IPS-11a (cell line): Measurements from ENCODE around the gene TESMIN.

ENCODE experiments used
- H3K4me3 ChIP-seq: one replicate; pipeline ENCODE4 v1.5.1; 2013; ENCODE audit warnings: low read depth, low read length, control low read depth

TESMIN gene

GRCh38 chr11:68762481-68762880, 11.2 kb upstream of the TESMIN start:
- H3K4me3 ChIP-seq, result no peak overlapping the region

DNA sequence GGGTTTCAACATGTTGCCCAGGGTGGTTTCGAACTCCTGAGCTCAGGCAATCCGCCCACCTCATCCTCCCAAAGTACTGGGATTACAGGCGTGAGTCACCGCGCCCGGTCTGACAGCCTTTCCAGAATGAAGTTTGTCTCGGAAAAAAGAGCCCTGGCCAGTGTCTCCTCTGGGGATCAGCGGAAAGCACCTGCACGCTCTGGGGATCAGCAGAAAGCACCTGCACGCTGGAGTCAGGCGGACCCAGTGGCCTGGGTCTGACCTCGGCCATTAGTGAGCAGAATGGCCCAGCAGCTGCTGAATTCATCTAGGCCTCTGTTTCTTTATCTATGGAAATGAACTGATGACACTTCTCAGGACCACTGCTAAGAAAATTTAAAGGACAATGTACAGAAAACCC, 10.5 kb upstream of the TESMIN start:
- no peak overlapping the region for H3K4me3 ChIP-seq

GRCh38 chr11:68759991-68760390, 8.7 kb upstream of the TESMIN start:
- no peak overlapping the region for H3K4me3 ChIP-seq

DNA sequence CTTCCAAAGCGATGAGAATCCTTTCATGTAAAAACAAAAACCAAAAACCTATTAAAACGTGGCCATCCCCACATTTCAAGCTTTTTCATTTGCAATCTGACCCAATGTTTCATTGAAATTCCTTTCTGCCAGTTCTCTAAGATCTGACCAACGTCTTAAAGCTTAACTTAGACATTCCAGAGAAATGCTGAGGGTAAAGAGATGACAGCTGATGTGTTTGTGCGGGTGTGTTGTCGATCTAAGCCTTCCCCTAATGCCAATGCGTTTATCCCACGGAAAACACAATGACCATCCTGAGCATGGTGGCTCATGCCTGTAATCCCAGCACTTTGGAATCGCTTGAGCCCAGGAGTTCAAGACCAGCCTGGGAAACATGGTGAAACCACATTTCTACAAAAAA, 6.4 kb upstream of the TESMIN start:
- no peak overlapping the region for H3K4me3 ChIP-seq

DNA sequence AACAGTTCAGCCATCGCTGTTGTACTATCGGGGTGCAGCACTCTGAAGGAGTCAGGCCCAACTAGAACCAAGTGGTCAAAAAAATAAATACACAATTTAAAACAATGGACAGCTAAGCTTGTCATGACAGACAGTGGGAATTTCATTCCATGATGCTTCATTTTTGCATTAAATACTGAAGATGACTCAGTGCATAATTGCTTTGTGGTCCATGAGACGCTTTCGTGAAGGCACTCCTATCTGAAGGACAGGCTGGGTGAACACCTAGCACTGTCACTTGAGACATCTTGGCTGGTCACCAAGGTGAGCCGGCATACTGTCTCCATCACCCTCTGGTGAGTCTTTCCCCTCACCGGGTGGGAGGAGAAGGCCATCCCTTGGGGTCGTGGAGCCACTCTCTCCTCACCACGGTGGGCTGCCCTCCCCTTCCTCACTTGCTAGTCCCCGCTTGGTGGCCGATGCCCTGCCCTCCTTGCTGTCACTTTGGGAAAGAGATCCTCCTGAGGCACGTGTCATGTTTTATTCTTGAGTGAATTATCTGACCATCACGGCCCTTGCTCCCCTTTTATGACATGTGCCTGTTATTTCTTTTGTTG, 4.9 kb upstream of the TESMIN start:
- no peak overlapping the region for H3K4me3 ChIP-seq

- H3K4me3 ChIP-seq, result no peak overlapping the region
Measured at GRCh38 chr11:68753300-68753699, 2.0 kb upstream of the TESMIN start.

GRCh38 chr11:68751004-68751325, 355 bp downstream of the TESMIN start:
- peak overlapping the region; percentile 8 for H3K4me3 ChIP-seq

GRCh38 chr11:68750195-68751003, 921 bp downstream of the TESMIN start:
- H3K4me3 ChIP-seq, result peak overlapping the region; percentile 54

- peak overlapping the region; percentile 54 for H3K4me3 ChIP-seq
Measured at GRCh38 chr11:68749229-68750123, 1.8 kb downstream of the TESMIN start.

DNA sequence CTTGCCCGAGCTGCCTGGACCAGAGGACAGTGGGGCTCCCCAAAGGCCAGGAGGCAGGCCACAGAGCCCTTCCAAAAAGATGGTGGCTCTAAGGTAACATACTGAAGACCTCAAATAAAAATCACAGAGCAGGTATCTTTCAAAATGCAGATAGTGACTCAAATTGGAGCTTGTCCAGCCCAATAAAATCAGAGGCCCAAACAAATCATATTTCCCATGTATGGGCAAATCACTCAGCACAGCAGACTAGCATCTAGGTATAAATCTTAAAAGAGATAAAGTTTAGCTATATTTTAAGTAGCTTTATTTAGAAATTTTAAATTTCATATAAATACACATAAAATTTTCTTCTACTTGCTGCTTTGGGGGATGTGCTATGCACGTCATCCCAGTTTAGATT, 3.3 kb downstream of the TESMIN start:
- no peak overlapping the region for H3K4me3 ChIP-seq

DNA sequence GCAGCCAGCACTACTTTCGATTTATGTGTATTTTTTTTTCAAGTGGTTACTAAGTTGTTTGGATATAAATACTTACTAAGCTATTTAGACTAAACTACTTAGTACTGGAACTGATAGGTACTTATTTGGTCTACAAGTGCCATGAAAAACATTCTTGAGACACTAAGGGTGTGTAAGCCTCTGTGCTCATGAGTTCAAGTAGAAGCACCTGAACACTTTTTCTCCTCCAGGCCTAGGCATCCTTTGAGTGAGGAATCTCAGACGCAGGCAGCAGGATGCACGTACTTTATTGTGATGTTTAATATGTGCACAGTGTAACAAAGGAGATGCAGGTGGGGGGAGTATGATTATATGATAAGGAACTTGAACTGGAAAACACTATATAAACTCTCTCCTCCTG, 7.8 kb downstream of the TESMIN start:
- no peak overlapping the region for H3K4me3 ChIP-seq

DNA sequence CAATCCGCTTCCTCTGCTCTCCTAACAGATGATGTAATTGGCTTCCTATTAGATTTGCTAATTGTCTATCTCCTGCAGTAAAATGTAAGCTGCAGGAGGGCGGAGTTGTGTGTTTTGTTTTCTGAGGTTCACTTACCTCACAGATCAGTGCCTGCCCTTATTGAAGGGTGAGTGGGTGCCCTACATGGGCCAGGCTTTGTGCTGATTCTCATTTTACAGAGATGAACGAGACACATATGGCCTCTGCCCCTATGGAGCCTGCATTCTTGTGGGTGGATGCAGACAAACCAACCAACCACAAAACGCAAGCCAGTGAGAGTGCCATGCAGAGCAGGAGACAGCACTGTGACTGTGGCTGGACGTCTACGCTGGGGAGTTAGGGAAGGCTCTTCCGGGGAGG, 9.9 kb downstream of the TESMIN start:
- H3K4me3 ChIP-seq, result no peak overlapping the region

- H3K4me3 ChIP-seq, result no peak overlapping the region
Measured at GRCh38 chr11:68735646-68736045, 15.7 kb downstream of the TESMIN start.

GRCh38 chr11:68735125-68735524, 16.2 kb downstream of the TESMIN start:
- H3K4me3 ChIP-seq, result no peak overlapping the region

DNA sequence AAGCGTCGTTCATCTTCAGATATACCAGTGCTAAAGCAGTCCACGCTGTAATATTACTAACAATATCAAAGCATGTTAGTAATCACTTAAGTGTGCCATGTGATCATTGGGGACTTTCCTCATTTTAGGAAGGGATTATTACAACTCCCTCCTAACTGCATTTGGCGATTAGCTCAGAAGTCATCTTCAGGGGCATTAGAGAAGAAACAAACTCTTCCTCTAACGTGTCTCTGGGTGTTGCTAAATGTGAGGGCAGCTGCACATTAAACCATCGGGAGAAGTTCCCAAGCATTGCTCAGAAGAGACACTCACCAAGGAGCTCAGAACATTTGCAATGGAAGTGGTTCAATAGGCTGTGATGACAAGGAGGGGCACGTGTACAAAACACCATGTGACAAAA, 17.2 kb downstream of the TESMIN start:
- no peak overlapping the region for H3K4me3 ChIP-seq

- H3K4me3 ChIP-seq, result no peak overlapping the region
Measured at GRCh38 chr11:68727783-68728182, 23.5 kb downstream of the TESMIN start.

DNA sequence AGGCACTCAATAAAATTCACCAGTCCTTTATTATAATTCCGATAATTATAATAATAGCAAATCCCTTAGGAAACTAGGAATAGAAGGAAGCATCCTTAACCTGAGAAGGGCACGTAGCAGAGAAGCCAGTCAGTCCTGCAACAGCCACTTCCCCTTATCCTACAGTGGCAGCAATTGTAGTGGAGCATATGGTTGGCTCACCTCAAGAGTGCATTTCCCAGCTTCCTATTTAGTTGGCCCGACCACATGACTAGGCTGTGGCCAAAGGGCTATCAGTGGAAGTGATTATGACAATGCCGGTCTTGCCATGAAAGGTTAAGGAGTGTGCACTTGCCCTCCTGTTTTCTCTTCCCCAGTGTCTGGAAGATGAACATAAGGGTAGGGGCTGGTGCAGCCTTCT, 27.0 kb downstream of the TESMIN start:
- no peak overlapping the region for H3K4me3 ChIP-seq

GRCh38 chr11:68722143-68722542, 29.2 kb downstream of the TESMIN start:
- no peak overlapping the region for H3K4me3 ChIP-seq

GRCh38 chr11:68721075-68721474, 30.2 kb downstream of the TESMIN start:
- H3K4me3 ChIP-seq, result no peak overlapping the region

DNA sequence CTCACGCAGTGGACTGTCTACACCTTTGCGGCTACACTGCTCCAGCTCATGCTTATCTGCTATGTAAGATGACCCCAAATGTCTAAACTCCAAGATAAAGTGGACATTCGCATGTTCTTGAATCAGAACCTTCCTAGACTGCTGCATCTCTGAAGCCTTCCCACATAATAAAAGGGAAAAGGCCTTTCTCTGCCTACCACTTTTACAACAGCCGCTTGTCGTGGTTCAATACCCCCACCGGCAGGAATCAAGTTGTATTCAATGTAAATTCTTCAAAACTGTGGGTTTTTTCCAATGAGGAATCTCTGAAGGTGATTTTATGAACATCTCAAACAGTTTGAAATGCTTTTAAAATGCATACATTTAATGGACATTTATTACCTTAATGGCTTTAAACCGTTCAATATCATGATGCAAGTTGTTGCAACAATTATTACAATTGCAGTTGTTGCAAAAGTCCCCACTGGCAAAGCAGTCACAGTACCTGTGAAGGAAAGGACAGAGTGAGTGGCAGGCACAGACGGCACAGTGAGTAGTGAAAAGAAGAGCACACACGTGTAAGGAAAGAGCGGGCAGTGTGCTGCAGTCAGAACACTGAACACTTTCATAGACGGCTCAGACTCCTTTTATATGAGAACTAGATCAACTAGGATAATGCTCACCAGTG, 35.7 kb downstream of the TESMIN start:
- no peak overlapping the region for H3K4me3 ChIP-seq
